Natural killer cell (primary cell): ENCODE results near the gene PRICKLE3. TPM values are rescaled to one million over a fixed set of nuclear protein-coding genes. Genes with fewer than 3 reads are reported as not detected.

Experiments
- ATAC-seq, 3 donors: fragments of 150-1000 bp in 2 of 3; fragments of 200-7000 bp in 1 of 3; cut with Tn5 transposase; 1 replicate in 1 of 3; 2 replicates in 2 of 3; pipeline ENCODE4 v1.10.0; 2021; ENCODE audit warnings: mild to moderate bottlenecking in 2 of 3, moderate library complexity in 2 of 3
- DNase-seq, 2 donors: peaks; one replicate each; pipeline versions ENCODE4 v3.0.0 to v3.0.0-alpha.2; 2013 to 2021; ENCODE audit warnings: mixed read lengths in 1 of 2
- H3K27ac ChIP-seq: one replicate; pipeline ENCODE4 v1.5.1; 2013; ENCODE audit warnings: mild to moderate bottlenecking, low read length
- H3K27me3 ChIP-seq: one replicate; pipeline ENCODE4 v1.6.1; 2013; ENCODE audit warnings: low read length; ENCODE audit not compliant: control insufficient read depth, insufficient read depth
- H3K36me3 ChIP-seq: one replicate; pipeline ENCODE4 v1.6.1; 2013; ENCODE audit warnings: low read length; ENCODE audit not compliant: control insufficient read depth, insufficient read depth
- H3K4me1 ChIP-seq: one replicate; pipeline ENCODE4 v1.6.1; 2013; ENCODE audit warnings: low read length; ENCODE audit not compliant: control insufficient read depth, insufficient read depth
- H3K4me3 ChIP-seq: one replicate; pipeline ENCODE4 v1.5.1; 2013; ENCODE audit warnings: low read length
- H3K9me3 ChIP-seq: one replicate; pipeline ENCODE4 v1.6.1; 2013; ENCODE audit warnings: low read length; ENCODE audit not compliant: control insufficient read depth, insufficient read depth
- H3K27ac Mint-ChIP-seq, 2 donors: one replicate each; pipeline ENCODE4 v1.8.0; 2022; ENCODE audit warnings: mild to moderate bottlenecking in 2 of 2, mixed read lengths in 2 of 2, moderate library complexity in 1 of 2
- H3K27me3 Mint-ChIP-seq, 2 donors: one replicate each; pipeline ENCODE4 v1.8.0; 2022; ENCODE audit warnings: low read depth in 2 of 2, mixed read lengths in 2 of 2
- H3K36me3 Mint-ChIP-seq: one replicate; pipeline ENCODE4 v1.8.0; 2022; ENCODE audit warnings: mixed read lengths
- H3K4me1 Mint-ChIP-seq, 2 donors: one replicate each; pipeline ENCODE4 v1.8.0; 2022; ENCODE audit warnings: mixed read lengths in 2 of 2
- H3K4me3 Mint-ChIP-seq: one replicate; pipeline ENCODE4 v1.8.0; 2022; ENCODE audit warnings: mild to moderate bottlenecking, moderate library complexity, mixed read lengths
- H3K9me3 Mint-ChIP-seq, 2 donors: one replicate each; pipeline ENCODE4 v1.8.0; 2022; ENCODE audit warnings: mixed read lengths in 2 of 2
- CTCF ChIP-seq: fragments of 200-600 bp; IDR thresholded peaks from one replicate; pipeline ENCODE4 v1.8.0; 2022; ENCODE audit warnings: antibody characterized with exemption
- WGBS: methylation state at CpG from one replicate; pipeline ENCODE4 v1.1.7; 2013; ENCODE audit warnings: missing lambda C conversion rate; ENCODE audit not compliant: insufficient coverage; 5-methylcytosine and 5-hydroxymethylcytosine counted together
- intact Hi-C: fragments of 100-400 bp; cut with micrococcal nuclease; formaldehyde crosslinking; loops from one replicate; pipeline ENCODE4 v1.14.2; 2022
- total RNA-seq, 4 donors: library from RNA; stranded (reverse); fragments of 120-200 nt in 1 of 4; gene quantifications; one replicate each; pipeline versions ENCODE4 v1.2.3 to v1.2.4, GENCODE V29; 2013 to 2022

PRICKLE3 gene
- total RNA-seq, 3 donors from 2014 or later (not counting 1 experiment from before 2014, with no cell fraction given) = 6.2 to 7.9 (median 6.3) TPM

GRCh38 chrX:49178537-49178936 lies 7.6 kb downstream of the PRICKLE3 start:
- DNase-seq = no peak
- H3K27ac Mint-ChIP-seq = no peak overlapping the region
- no peak overlapping the region for H3K4me3 ChIP-seq
- H3K9me3 Mint-ChIP-seq = no peaks in the 10 kb centered on the region
- TF ChIP-seq CTCF = no peak
- intact Hi-C loops = no loop called here
- no peaks in the 10 kb centered on the region for H3K27me3 ChIP-seq
- WGBS = 50% methylated on average over 1 of the region's 3 CpGs
- no peaks in the 10 kb centered on the region for H3K9me3 ChIP-seq
- H3K4me3 Mint-ChIP-seq = no peak overlapping the region
- no peaks in the 10 kb centered on the region for H3K27me3 Mint-ChIP-seq
- peaks cover 20% of the 10 kb centered on the region for H3K36me3 ChIP-seq
- no peak for ATAC-seq
- no peak overlapping the region for H3K27ac ChIP-seq
- peaks cover 0 to 19% of the 10 kb centered on the region in 2 donors for H3K4me1 Mint-ChIP-seq
- H3K4me1 ChIP-seq = peaks cover 4% of the 10 kb centered on the region
- H3K36me3 Mint-ChIP-seq = no peaks in the 10 kb centered on the region

GRCh38 chrX:49177873-49178480 lies 8.2 kb downstream of the PRICKLE3 start:
- H3K4me1 ChIP-seq = peaks cover 10% of the 10 kb centered on the region
- Mint-ChIP-seq H3K27me3 (no peaks in the 10 kb centered on the region), H3K27ac (peak overlapping the region in 1 of 2 donors; percentile 69), H3K4me1 (peaks cover 0 to 22% of the 10 kb centered on the region in 2 donors), H3K9me3 (no peaks in the 10 kb centered on the region), H3K36me3 (no peaks in the 10 kb centered on the region), H3K4me3 (no peak overlapping the region)
- no peaks in the 10 kb centered on the region for H3K9me3 ChIP-seq
- no peak for DNase-seq
- intact Hi-C loops = no loop called here
- TF ChIP-seq CTCF = no peak
- no peak overlapping the region for H3K4me3 ChIP-seq
- no peaks in the 10 kb centered on the region for H3K27me3 ChIP-seq
- peak in 1 of 3 donors; percentile 5 for ATAC-seq
- H3K36me3 ChIP-seq = peaks cover 18% of the 10 kb centered on the region
- no peak overlapping the region for H3K27ac ChIP-seq
- WGBS = 94% methylated on average over 18 of the region's 23 CpGs

- DNase-seq (peak in 1 of 2 donors; percentile 46), ATAC-seq (peak in 2 of 3 donors; percentile 52 to 65)
- Mint-ChIP-seq H3K4me1 (peaks cover 0 to 24% of the 10 kb centered on the region in 2 donors), H3K9me3 (no peaks in the 10 kb centered on the region), H3K27ac (peak overlapping the region in 1 of 2 donors; percentile 69), H3K27me3 (no peaks in the 10 kb centered on the region), H3K36me3 (no peaks in the 10 kb centered on the region), H3K4me3 (no peak overlapping the region)
- Histone ChIP-seq H3K4me3 (no peak overlapping the region), H3K4me1 (peaks cover 16% of the 10 kb centered on the region), H3K9me3 (no peaks in the 10 kb centered on the region), H3K27me3 (no peaks in the 10 kb centered on the region), H3K27ac (no peak overlapping the region), H3K36me3 (peaks cover 17% of the 10 kb centered on the region)
- intact Hi-C loops = no loop called here
- WGBS = 84% methylated on average over 4 of the region's 4 CpGs
- no peak for TF ChIP-seq CTCF
Observed at GRCh38 chrX:49177338-49177833, 8.8 kb downstream of the PRICKLE3 start.
